Measurements from ENCODE around the gene CST9L. TPM values are rescaled to one million over a fixed set of nuclear protein-coding genes. Genes with fewer than 3 reads are reported as not detected.

CST9L gene
- total RNA-seq, 1 donor from 2014 or later: not detected

DNA sequence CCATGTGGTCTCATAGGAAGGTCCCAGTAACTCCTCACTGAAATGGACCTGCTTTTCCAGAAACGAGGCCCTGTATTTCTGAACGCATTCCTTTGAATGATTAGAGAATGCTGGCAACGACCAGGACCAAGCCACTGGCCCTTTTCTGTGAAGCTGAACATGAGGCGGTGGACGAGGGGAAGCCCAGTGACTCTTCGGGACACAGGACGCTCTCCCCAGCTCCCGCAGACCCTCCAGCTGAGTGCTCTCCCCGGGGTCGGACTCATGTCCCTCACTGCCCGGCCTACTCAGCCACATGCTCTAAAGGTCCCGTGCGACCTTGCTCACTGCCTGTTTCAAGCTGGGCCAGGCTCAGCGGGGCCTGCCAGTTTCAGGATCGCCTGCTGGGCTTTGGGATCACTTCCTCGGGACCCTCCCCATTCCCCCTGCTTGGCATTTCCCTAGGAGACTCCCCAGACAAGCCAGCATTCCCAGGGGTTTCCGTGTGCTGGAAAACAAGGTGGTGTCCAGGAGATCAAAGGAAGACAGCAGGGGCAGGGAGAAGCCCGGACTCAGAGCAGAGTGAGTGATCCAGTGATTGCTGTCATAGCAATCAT, 40.1 kb upstream of the CST9L start:
- Mint-ChIP-seq H3K4me3 (no peak overlapping the region), H3K9me3 (no peaks in the 10 kb centered on the region), H3K27ac (no peak overlapping the region), H3K27me3 (ENCODE audit: low read depth) (peaks cover 11% of the 10 kb centered on the region), H3K4me1 (no peaks in the 10 kb centered on the region), H3K36me3 (no peaks in the 10 kb centered on the region)
- TF ChIP-seq, protein P1, sequence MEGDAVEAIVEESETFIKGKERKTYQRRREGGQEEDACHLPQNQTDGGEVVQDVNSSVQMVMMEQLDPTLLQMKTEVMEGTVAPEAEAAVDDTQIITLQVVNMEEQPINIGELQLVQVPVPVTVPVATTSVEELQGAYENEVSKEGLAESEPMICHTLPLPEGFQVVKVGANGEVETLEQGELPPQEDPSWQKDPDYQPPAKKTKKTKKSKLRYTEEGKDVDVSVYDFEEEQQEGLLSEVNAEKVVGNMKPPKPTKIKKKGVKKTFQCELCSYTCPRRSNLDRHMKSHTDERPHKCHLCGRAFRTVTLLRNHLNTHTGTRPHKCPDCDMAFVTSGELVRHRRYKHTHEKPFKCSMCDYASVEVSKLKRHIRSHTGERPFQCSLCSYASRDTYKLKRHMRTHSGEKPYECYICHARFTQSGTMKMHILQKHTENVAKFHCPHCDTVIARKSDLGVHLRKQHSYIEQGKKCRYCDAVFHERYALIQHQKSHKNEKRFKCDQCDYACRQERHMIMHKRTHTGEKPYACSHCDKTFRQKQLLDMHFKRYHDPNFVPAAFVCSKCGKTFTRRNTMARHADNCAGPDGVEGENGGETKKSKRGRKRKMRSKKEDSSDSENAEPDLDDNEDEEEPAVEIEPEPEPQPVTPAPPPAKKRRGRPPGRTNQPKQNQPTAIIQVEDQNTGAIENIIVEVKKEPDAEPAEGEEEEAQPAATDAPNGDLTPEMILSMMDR (IDR thresholded peaks at IDR 0.05; ENCODE audit: unreplicated experiment): no peak
- no peak for DNase-seq (ENCODE audit: low spot score in 2 of 2, unreplicated experiment in 2 of 2)

DNA sequence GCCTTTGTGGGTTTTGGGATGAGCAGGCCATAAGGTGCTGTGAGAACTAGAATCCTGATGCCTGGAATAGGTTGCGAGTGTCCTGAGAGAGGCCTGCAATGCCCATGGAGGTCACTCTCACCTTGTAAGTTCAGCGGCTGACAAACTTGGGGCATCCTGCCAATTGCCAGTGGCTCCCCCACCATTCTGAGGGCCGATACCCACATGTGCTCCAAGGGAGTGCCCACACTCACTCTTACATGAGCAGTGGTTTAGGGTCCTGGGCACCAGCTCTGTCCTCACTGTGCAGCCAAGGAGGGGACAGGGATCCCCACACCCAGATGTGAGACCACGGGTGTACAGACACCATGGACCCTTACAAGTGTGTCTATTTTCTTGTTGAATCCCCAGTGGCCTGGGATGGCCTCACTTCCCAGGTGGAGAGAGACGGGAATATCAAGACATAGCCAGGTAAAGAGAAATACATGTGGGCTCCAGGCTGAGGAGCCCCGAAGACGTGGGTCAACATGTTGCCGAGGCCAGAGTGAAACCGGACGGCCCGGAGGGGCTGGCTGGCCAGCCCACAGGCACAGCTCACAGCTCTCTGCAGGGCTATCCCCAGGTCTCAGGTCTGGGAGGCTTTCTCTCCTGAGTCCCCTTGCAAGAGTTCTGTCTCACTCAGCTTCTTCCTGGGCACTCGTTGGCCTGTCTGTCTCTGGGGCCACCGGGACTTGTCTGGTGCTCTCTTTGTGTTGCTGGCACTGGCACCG, 39.4 kb upstream of the CST9L start:
- Mint-ChIP-seq H3K4me3 (no peak overlapping the region), H3K36me3 (no peaks in the 10 kb centered on the region), H3K27me3 (ENCODE audit: low read depth) (peaks cover 11% of the 10 kb centered on the region), H3K27ac (no peak overlapping the region), H3K4me1 (no peaks in the 10 kb centered on the region), H3K9me3 (no peaks in the 10 kb centered on the region)
- TF ChIP-seq, protein P1 (IDR thresholded peaks at IDR 0.05; ENCODE audit: unreplicated experiment): no peak
- no peak for DNase-seq (ENCODE audit: low spot score in 2 of 2, unreplicated experiment in 2 of 2)

DNA sequence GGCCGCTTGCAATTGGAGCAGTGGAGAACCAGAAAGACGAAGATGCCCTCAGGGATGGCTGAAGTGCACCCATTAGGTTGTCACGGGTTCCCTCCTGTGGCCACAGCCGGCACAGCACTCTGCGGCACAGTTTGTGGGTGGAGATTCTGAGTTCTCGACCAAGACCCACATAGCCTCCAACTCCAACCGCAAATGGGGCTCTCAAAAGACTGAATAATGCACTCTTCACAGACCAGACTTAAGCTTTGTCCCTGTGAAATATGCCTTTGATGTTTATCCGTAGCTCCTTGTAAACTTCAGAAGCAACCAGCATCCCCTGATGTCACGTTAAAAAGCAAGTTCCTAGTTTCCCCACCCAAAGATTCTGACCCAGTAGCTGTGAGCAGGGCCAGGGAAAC, 38.4 kb upstream of the CST9L start:
- H3K4me1 Mint-ChIP-seq: no peaks in the 10 kb centered on the region
- peaks cover 11% of the 10 kb centered on the region for H3K27me3 Mint-ChIP-seq (ENCODE audit: low read depth)
- peak; percentile 65 to 85 for DNase-seq (ENCODE audit: low spot score in 2 of 2, unreplicated experiment in 2 of 2)
- H3K9me3 Mint-ChIP-seq: no peaks in the 10 kb centered on the region
- H3K36me3 Mint-ChIP-seq: no peaks in the 10 kb centered on the region
- H3K27ac Mint-ChIP-seq: no peak overlapping the region
- TF ChIP-seq, protein P1 (IDR thresholded peaks at IDR 0.05; ENCODE audit: unreplicated experiment): peak; percentile 80
- no peak overlapping the region for H3K4me3 Mint-ChIP-seq

DNA sequence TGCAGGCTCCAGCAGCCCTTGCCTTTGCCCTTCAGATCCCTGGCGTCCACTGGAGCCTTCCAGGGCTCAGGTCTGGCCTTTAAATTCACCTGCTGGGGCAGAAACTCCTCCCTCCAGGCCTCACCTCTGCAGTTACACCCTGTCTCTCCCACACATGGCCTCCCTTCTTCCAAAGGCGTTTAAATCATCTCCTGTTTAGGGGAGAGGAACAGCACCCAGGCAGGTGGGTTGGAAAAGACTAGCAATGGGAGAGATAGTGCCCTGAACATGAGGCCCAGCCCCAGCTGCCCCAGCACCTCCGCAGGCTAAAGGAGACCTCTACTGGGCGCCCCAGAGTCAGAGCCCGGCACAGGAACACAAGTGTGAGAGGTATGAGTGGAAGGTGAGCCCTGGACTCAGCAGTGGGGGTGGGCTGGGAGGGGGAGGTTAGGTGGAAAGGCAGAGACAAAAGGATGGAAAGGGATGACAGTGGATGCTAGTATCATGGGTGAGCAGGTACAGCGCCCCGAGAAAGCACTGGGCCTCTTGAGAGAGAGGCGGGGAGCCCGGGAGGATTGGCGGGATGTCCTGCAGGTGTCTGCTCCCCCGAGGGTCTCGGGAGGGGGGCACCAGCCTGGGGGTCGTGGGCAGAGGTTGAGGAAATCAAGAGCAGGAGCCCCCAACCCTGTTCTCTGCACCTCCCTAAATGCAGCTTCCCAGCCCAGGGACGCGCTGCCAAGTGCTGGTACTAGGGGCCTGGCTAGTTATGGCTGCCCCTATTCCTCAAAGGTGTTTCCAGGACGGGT, 37.8 kb upstream of the CST9L start, which contains the start of gene CST9:
Gene CST9 (minus strand): TSS at position 51 of the 785 bp plus-strand sequence. CDS start 53 bp downstream, outside the sequence.
- H3K9me3 Mint-ChIP-seq: no peaks in the 10 kb centered on the region
- H3K27me3 Mint-ChIP-seq (ENCODE audit: low read depth): peaks cover 11% of the 10 kb centered on the region
- no peaks in the 10 kb centered on the region for H3K36me3 Mint-ChIP-seq
- no peak for DNase-seq (ENCODE audit: low spot score in 2 of 2, unreplicated experiment in 2 of 2)
- H3K4me1 Mint-ChIP-seq: no peaks in the 10 kb centered on the region
- TF ChIP-seq, protein P1 (IDR thresholded peaks at IDR 0.05; ENCODE audit: unreplicated experiment): no peak
- no peak within 1 kb of the TSS for H3K27ac Mint-ChIP-seq
- no peak within 1 kb of the TSS for H3K4me3 Mint-ChIP-seq

DNA sequence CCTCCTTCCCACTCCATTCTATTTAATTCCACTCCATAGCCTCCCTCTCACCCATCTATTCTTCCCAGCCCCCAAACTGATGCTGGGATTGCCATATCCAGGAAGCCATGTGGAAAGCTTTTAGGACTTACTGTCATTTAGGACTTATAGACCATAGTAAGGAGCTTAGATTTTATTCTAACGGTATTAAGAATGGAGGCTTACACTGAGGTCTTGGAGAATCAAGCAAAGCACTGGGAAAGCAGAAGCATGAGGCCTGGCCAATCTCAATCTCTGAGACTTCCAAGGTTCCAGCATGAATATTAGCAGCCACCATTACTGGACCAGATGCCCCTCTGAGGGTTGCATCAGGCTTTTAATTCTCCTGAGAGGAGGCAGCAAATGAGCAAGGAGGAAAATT, 36.0 kb upstream of the CST9L start:
- H3K4me1 Mint-ChIP-seq: no peaks in the 10 kb centered on the region
- TF ChIP-seq, protein P1 (IDR thresholded peaks at IDR 0.05; ENCODE audit: unreplicated experiment): no peak
- H3K27me3 Mint-ChIP-seq (ENCODE audit: low read depth): peaks cover 14% of the 10 kb centered on the region
- no peak overlapping the region for H3K27ac Mint-ChIP-seq
- H3K9me3 Mint-ChIP-seq: no peaks in the 10 kb centered on the region
- H3K36me3 Mint-ChIP-seq: no peaks in the 10 kb centered on the region
- no peak overlapping the region for H3K4me3 Mint-ChIP-seq
- no peak for DNase-seq (ENCODE audit: low spot score in 2 of 2, unreplicated experiment in 2 of 2)

All from mesothelial cell of epicardium (in vitro differentiated cells).